HUES64 (cell line): Measurements from ENCODE around the gene MCCD1. TPM values are rescaled to one million over a fixed set of nuclear protein-coding genes. Genes with fewer than 3 reads are reported as not detected.
A peak's percentile ranks its signal among the peaks of the same experiment; 100 is the strongest.
"Not testable (repeated sequence)": the region's sequence is repeated elsewhere in the genome, so short reads cannot be mapped to it uniquely, and the experiment has no call there.

Experiments
- H3K27ac ChIP-seq: 2 replicates; pipeline ENCODE4 v1.7.0; 2013; ENCODE audit warnings: low read depth, low read length, inconsistent platforms
- H3K27me3 ChIP-seq: 2 replicates; pipeline ENCODE4 v1.6.1; 2013; ENCODE audit warnings: mild to moderate bottlenecking, low read length; ENCODE audit not compliant: insufficient read depth
- H3K36me3 ChIP-seq: 2 replicates; pipeline ENCODE4 v1.6.1; 2013; ENCODE audit warnings: mild to moderate bottlenecking, low read length; ENCODE audit not compliant: insufficient read depth
- H3K4me1 ChIP-seq: 2 replicates; pipeline ENCODE4 v1.6.1; 2013; ENCODE audit warnings: mild to moderate bottlenecking, low read length, moderate library complexity; ENCODE audit not compliant: insufficient read depth
- H3K4me3 ChIP-seq: 2 replicates; pipeline ENCODE4 v1.5.1; 2013; ENCODE audit warnings: mild to moderate bottlenecking, low read length, moderate library complexity
- H3K9ac ChIP-seq: 2 replicates; pipeline ENCODE4 v1.6.1; 2013; ENCODE audit warnings: mild to moderate bottlenecking, low read depth, low read length
- H3K9me3 ChIP-seq: 2 replicates; pipeline ENCODE4 v1.6.1; 2013; ENCODE audit warnings: low read depth, low read length; ENCODE audit not compliant: insufficient read depth
- WGBS: fragments of 150-250, 120-280 bp; methylation state at CpG from one replicate; pipeline ENCODE4 v1.1.7; 2013; ENCODE audit warnings: missing lambda C conversion rate; 5-methylcytosine and 5-hydroxymethylcytosine counted together
- polyA plus RNA-seq, 2 experiments: library from polyadenylated mRNA; stranded (reverse); fragments of 50-300 nt; gene quantifications; one replicate each; pipeline ENCODE4 v1.2.3, GENCODE V29; 2013

The MCCD1 gene
- not detected for polyA plus RNA-seq (2013, experiment 1 of 2)
- polyA plus RNA-seq (2013, experiment 2 of 2), result not detected

GRCh38 chr6:31528821-31529328, at the start of gene MCCD1:
Gene MCCD1, plus strand, starts transcription at chr6:31528962. Its CDS starts 53 bp downstream, at chr6:31529015.
- WGBS, result 83% methylated on average over 6 of the region's 7 CpGs
- H3K36me3 ChIP-seq, result peaks cover 44% of the 10 kb centered on the region

GRCh38 chr6:31479151-31479932, 49.4 kb upstream of the MCCD1 start:
- Histone ChIP-seq H3K9me3 (no peaks in the 10 kb centered on the region), H3K36me3 (no peaks in the 10 kb centered on the region), H3K27me3 (peaks cover 8% of the 10 kb centered on the region), H3K4me3 (no peak overlapping the region), H3K4me1 (no peaks in the 10 kb centered on the region), H3K27ac (no peak overlapping the region), H3K9ac (no peak overlapping the region)
- 94% methylated on average over 4 of the region's 5 CpGs for WGBS

More at GRCh38 chr6:31528821-31529328, at the start of gene MCCD1:
- Histone ChIP-seq H3K9ac (no peak within 1 kb of the TSS), H3K27me3 (no peaks in the 10 kb centered on the region), H3K4me1 (no peaks in the 10 kb centered on the region), H3K9me3 (no peaks in the 10 kb centered on the region), H3K4me3 (no peak within 1 kb of the TSS), H3K27ac (peak within 1 kb of the TSS; percentile 52; the same call in 1 of the 2 replicates)

- peaks cover 8% of the 10 kb centered on the region for H3K27me3 ChIP-seq
- H3K27ac ChIP-seq, result no peak overlapping the region
- H3K9ac ChIP-seq, result no peak overlapping the region
- no peaks in the 10 kb centered on the region for H3K36me3 ChIP-seq
- H3K4me1 ChIP-seq, result no peaks in the 10 kb centered on the region
- no peaks in the 10 kb centered on the region for H3K9me3 ChIP-seq
- no peak overlapping the region for H3K4me3 ChIP-seq
- 91% methylated on average over 1 of the region's 3 CpGs for WGBS
These were observed 48.7 kb upstream of the MCCD1 start for GRCh38 chr6:31479933-31480535.

- H3K27me3 ChIP-seq, result peaks cover 8% of the 10 kb centered on the region
These were observed 48.2 kb upstream of the MCCD1 start for GRCh38 chr6:31480574-31480973.

GRCh38 chr6:31483392-31483791, 45.4 kb upstream of the MCCD1 start:
- no peak overlapping the region for H3K4me3 ChIP-seq
- H3K9ac ChIP-seq, result no peak overlapping the region
- H3K27ac ChIP-seq, result no peak overlapping the region
- H3K27me3 ChIP-seq, result peaks cover 4% of the 10 kb centered on the region; the same call in 1 of the 2 replicates
- no peaks in the 10 kb centered on the region for H3K4me1 ChIP-seq
- no peaks in the 10 kb centered on the region for H3K9me3 ChIP-seq
- WGBS, result 91% methylated on average over 1 of the region's 2 CpGs
- H3K36me3 ChIP-seq, result no peaks in the 10 kb centered on the region

More at GRCh38 chr6:31480574-31480973, 48.2 kb upstream of the MCCD1 start:
- Histone ChIP-seq H3K9me3 (no peaks in the 10 kb centered on the region), H3K36me3 (no peaks in the 10 kb centered on the region), H3K9ac (no peak overlapping the region), H3K4me3 (no peak overlapping the region), H3K27ac (no peak overlapping the region), H3K4me1 (no peaks in the 10 kb centered on the region)
- 85% methylated on average over 11 of the region's 11 CpGs for WGBS

- H3K4me1 ChIP-seq, result no peaks in the 10 kb centered on the region
- no peak overlapping the region for H3K9ac ChIP-seq
- H3K4me3 ChIP-seq, result no peak overlapping the region
- WGBS, result 100% methylated on average over 1 of the region's 1 CpG
- H3K27ac ChIP-seq, result no peak overlapping the region
- no peaks in the 10 kb centered on the region for H3K36me3 ChIP-seq
- no peaks in the 10 kb centered on the region for H3K9me3 ChIP-seq
- no peaks in the 10 kb centered on the region for H3K27me3 ChIP-seq
These were observed 43.7 kb upstream of the MCCD1 start for GRCh38 chr6:31485055-31485454.

GRCh38 chr6:31486065-31486837, 42.5 kb upstream of the MCCD1 start:
- not testable (repeated sequence) for H3K27me3 ChIP-seq, H3K36me3 ChIP-seq, H3K9me3 ChIP-seq, H3K9ac ChIP-seq, H3K4me1 ChIP-seq, H3K4me3 ChIP-seq, H3K27ac ChIP-seq
- no CpG with 5 or more reads among the region's 9 CpGs for WGBS

GRCh38 chr6:31487674-31488073, 41.1 kb upstream of the MCCD1 start:
- 91% methylated on average over 6 of the region's 6 CpGs for WGBS
- not testable (repeated sequence) for H3K36me3 ChIP-seq, H3K4me3 ChIP-seq, H3K27me3 ChIP-seq, H3K27ac ChIP-seq, H3K9ac ChIP-seq, H3K4me1 ChIP-seq, H3K9me3 ChIP-seq

- no peak overlapping the region for H3K4me3 ChIP-seq
- H3K36me3 ChIP-seq, result no peaks in the 10 kb centered on the region
- H3K27ac ChIP-seq, result no peak overlapping the region
- H3K4me1 ChIP-seq, result no peaks in the 10 kb centered on the region
- H3K9ac ChIP-seq, result no peak overlapping the region
- WGBS, result 83% methylated on average over 4 of the region's 4 CpGs
- peaks cover 5% of the 10 kb centered on the region; the same call in 1 of the 2 replicates for H3K27me3 ChIP-seq
- no peaks in the 10 kb centered on the region for H3K9me3 ChIP-seq
These were observed 39.7 kb upstream of the MCCD1 start for GRCh38 chr6:31489086-31489485.

GRCh38 chr6:31490115-31490873, 38.5 kb upstream of the MCCD1 start:
- Histone ChIP-seq H3K4me3 (no peak overlapping the region), H3K9ac (no peak overlapping the region), H3K4me1 (0 out of 2 replicates have a peak, but pooled peaks cover 1% of the 10 kb centered on the region), H3K27ac (no peak overlapping the region), H3K27me3 (peaks cover 17% of the 10 kb centered on the region), H3K36me3 (no peaks in the 10 kb centered on the region), H3K9me3 (no peaks in the 10 kb centered on the region)
- 83% methylated on average over 16 of the region's 16 CpGs for WGBS
